OCI-LY7 (cell line): ENCODE data around the gene CSNK1G1. TPM values are rescaled to one million over a fixed set of nuclear protein-coding genes. Genes with fewer than 3 reads are reported as not detected.

Experiments used
- BruUV-seq: library from RNA; stranded (reverse); fragments of 400-500 nt; replicated peaks from 2 replicates; lab custom pipeline; 2021; lab: Mats Ljungman, UMichigan
- CTCF ChIA-PET: fragments of 300-600 bp; sonication (Branson Sonifier 250); formaldehyde crosslinking; loops from one replicate; lab custom pipeline; 2022; ENCODE audit warnings: antibody characterized with exemption; ENCODE audit not compliant: unreplicated experiment; lab: Charles Lee
- POLR2A ChIA-PET: fragments of 300-600 bp; sonication (Branson Sonifier 250); formaldehyde crosslinking; loops from one replicate; lab custom pipeline; 2022; ENCODE audit warnings: antibody characterized with exemption; lab: Charles Lee
- DNase-seq: peaks from one replicate; pipeline ENCODE4 v3.0.0-alpha.2; 2015; ENCODE audit warnings: low spot score
- H2AFZ ChIP-seq: fragments of 200-600 bp; sonication (generic), shearing (Covaris generic); 2 replicates; pipeline ENCODE4 v1.6.1; 2014; ENCODE audit warnings: mild to moderate bottlenecking, antibody characterized with exemption, low read length, moderate library complexity
- H3K27ac ChIP-seq: fragments of 200-600 bp; sonication (generic); 2 replicates; pipeline ENCODE4 v1.5.1; 2014; ENCODE audit warnings: mixed run types, low read depth, mild to moderate bottlenecking, moderate library complexity, low read length, inconsistent platforms; ENCODE audit not compliant: poor library complexity, severe bottlenecking
- H3K36me3 ChIP-seq: fragments of 200-600 bp; sonication (generic); 2 replicates; pipeline ENCODE4 v1.6.1; 2014; ENCODE audit warnings: mild to moderate bottlenecking, antibody characterized with exemption, low read length, moderate library complexity, mixed read lengths; ENCODE audit not compliant: insufficient read depth
- H3K4me1 ChIP-seq: fragments of 200-600 bp; sonication (generic); 2 replicates; pipeline ENCODE4 v1.5.1; 2014; ENCODE audit warnings: mild to moderate bottlenecking, low read length; ENCODE audit not compliant: insufficient read depth, poor library complexity, severe bottlenecking
- H3K4me2 ChIP-seq: fragments of 200-600 bp; sonication (generic); 2 replicates; pipeline ENCODE4 v1.6.1; 2014; ENCODE audit warnings: mild to moderate bottlenecking, low read length
- H3K4me3 ChIP-seq: fragments of 200-600 bp; sonication (generic); 2 replicates; pipeline ENCODE4 v1.5.1; 2014; ENCODE audit warnings: mild to moderate bottlenecking, low read depth, low read length; ENCODE audit not compliant: poor library complexity, severe bottlenecking
- H3K79me2 ChIP-seq: fragments of 200-600 bp; sonication (generic); 2 replicates; pipeline ENCODE4 v1.6.1; 2016; ENCODE audit warnings: low read depth, mild to moderate bottlenecking, low read length, moderate library complexity, mixed read lengths; ENCODE audit not compliant: insufficient read depth
- H3K9me2 ChIP-seq: fragments of 200-600 bp; sonication (generic); 2 replicates; pipeline ENCODE4 v1.6.1; 2016; ENCODE audit warnings: mild to moderate bottlenecking, low read length, mixed read lengths; ENCODE audit not compliant: insufficient read depth
- H3K9me3 ChIP-seq: fragments of 200-600 bp; sonication (generic); 2 replicates; pipeline ENCODE4 v1.6.1; 2014; ENCODE audit warnings: mild to moderate bottlenecking, mixed run types, low read length, mixed read lengths
- H4K20me1 ChIP-seq: fragments of 200-600 bp; sonication (generic); 2 replicates; pipeline ENCODE4 v1.6.1; 2014; ENCODE audit warnings: mild to moderate bottlenecking, antibody characterized with exemption, low read length, moderate library complexity, mixed read lengths; ENCODE audit not compliant: insufficient read depth
- EZH2phosphoT487 ChIP-seq: fragments of 200-600 bp; sonication (generic); IDR thresholded peaks from 2 replicates; pipeline ENCODE4 v1.6.1; 2018; ENCODE audit warnings: low read depth, borderline replicate concordance, mild to moderate bottlenecking, mixed run types, antibody characterized with exemption, low read length, moderate library complexity, mixed read lengths
- intact Hi-C: fragments of 100-400 bp; cut with micrococcal nuclease; formaldehyde crosslinking; loops from one replicate; pipeline ENCODE4 v1.10.0; 2022; ENCODE audit not compliant: unreplicated experiment
- total RNA-seq, 2 experiments: library from RNA; depleted of rRNA in 1 of 2; stranded (reverse); fragments of >200 nt in 1 of 2; shearing (Covaris generic) in 1 of 2; gene quantifications; 2 replicates each; pipeline ENCODE4 v1.2.3, GENCODE V29; 2014 to 2022
- TF ChIP-seq, protein P1 (sequence below): fragments of 200-600 bp; sonication (generic); conservative IDR thresholded peaks from 2 replicates; pipeline ENCODE4 v1.5.1; 2014; ENCODE audit warnings: mild to moderate bottlenecking, antibody characterized with exemption, low read length, moderate library complexity, mixed read lengths

Gene CSNK1G1
- total RNA-seq, 2 experiments from 2014 or later, result 8.8 to 14.1 TPM

DNA sequence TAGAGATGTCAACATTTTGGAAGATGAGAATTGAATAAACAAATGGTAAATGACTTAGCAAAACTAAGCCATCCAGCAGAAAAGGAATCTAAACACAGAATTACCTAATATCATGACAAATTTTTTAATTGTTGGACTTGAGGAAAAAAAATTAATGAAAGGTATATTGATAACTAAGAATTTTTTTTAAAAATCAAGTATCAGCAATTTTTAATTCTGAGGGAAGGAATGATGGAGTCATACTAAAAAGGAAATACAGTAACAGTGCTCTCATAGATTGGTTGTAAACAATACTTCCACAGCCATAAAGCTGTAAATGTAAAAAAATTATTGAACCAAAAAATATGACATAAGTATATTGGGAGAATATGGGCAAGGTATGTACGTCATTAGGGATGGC lies 68.0 kb downstream of the CSNK1G1 start:
- ChIA-PET POLR2A (no interaction called here), CTCF (no interaction called here)
- intact Hi-C loops, result no loop called here
- no peaks in the 10 kb centered on the region for H3K9me3 ChIP-seq
- no peaks in the 10 kb centered on the region for H3K4me1 ChIP-seq
- H3K4me3 ChIP-seq, result no peak overlapping the region
- no peak overlapping the region for H3K4me2 ChIP-seq
- no peaks in the 10 kb centered on the region for H3K36me3 ChIP-seq
- no TSS peak for BruUV-seq
- TF ChIP-seq, protein P1, sequence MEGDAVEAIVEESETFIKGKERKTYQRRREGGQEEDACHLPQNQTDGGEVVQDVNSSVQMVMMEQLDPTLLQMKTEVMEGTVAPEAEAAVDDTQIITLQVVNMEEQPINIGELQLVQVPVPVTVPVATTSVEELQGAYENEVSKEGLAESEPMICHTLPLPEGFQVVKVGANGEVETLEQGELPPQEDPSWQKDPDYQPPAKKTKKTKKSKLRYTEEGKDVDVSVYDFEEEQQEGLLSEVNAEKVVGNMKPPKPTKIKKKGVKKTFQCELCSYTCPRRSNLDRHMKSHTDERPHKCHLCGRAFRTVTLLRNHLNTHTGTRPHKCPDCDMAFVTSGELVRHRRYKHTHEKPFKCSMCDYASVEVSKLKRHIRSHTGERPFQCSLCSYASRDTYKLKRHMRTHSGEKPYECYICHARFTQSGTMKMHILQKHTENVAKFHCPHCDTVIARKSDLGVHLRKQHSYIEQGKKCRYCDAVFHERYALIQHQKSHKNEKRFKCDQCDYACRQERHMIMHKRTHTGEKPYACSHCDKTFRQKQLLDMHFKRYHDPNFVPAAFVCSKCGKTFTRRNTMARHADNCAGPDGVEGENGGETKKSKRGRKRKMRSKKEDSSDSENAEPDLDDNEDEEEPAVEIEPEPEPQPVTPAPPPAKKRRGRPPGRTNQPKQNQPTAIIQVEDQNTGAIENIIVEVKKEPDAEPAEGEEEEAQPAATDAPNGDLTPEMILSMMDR, result no peak
- no peak for TF ChIP-seq EZH2phosphoT487
- DNase-seq, result no peak
- peaks cover 12% of the 10 kb centered on the region; the same call in 1 of the 2 replicates for H3K79me2 ChIP-seq
- peaks cover 5% of the 10 kb centered on the region; the same call in 1 of the 2 replicates for H4K20me1 ChIP-seq
- H3K9me2 ChIP-seq, result no peaks in the 10 kb centered on the region
- no peak overlapping the region for H3K27ac ChIP-seq
- no peak overlapping the region for H2AFZ ChIP-seq

DNA sequence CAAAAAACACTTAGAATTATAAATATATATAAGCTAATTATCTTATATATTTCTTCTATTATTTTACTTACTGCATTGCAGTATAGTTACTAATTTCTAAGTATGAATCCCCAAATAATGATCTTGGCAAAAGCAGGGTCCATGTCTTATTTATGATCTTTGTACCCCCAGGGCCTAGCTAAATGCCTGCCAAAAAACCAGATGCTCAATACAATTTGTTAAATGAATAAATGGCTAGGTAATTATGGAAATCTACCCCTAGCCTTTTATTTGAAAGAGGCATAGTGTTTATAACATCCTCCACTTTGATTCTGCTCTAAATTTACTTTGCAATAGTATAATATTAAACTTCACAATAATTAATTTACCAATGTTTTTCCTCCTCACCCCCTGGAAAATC lies 69.5 kb downstream of the CSNK1G1 start:
- Histone ChIP-seq H3K4me3 (no peak overlapping the region), H3K4me1 (no peaks in the 10 kb centered on the region), H3K9me3 (no peaks in the 10 kb centered on the region), H3K27ac (no peak overlapping the region), H2AFZ (no peak overlapping the region), H3K79me2 (peaks cover 12% of the 10 kb centered on the region; the same call in 1 of the 2 replicates), H3K9me2 (no peaks in the 10 kb centered on the region), H3K36me3 (no peaks in the 10 kb centered on the region), H4K20me1 (peaks cover 5% of the 10 kb centered on the region; the same call in 1 of the 2 replicates), H3K4me2 (no peak overlapping the region)
- ChIA-PET CTCF (no interaction called here), POLR2A (interaction anchor here (0.6 kb wide), 1 partner anchor 17 kb away, joined by 3 read pairs; no protein-coding TSS in a partner anchor)
- TF ChIP-seq EZH2phosphoT487, result no peak
- TF ChIP-seq, protein P1, result no peak
- no TSS peak for BruUV-seq
- intact Hi-C loops, result no loop called here
- DNase-seq, result no peak

DNA sequence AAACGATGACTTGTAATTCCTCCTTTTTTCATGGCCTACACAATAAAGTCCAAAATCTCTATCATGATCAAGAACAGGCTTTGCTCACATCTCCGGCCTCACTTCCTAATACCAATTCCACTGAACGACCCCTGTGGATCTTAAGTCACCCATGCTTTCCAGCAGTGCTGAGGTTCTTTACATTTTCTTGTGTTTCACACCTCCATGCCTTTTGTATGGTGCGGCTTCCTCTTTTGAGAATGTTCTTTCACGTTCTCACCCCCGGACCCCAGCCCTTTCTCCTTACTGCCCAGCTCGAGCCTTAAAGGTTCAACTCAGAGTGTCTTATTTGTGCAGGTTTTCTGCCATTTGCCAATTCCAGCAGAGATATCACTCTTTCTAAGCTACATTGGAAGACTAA lies 70.1 kb downstream of the CSNK1G1 start:
- Histone ChIP-seq H3K9me3 (no peaks in the 10 kb centered on the region), H3K4me2 (no peak overlapping the region), H3K27ac (no peak overlapping the region), H3K79me2 (peaks cover 12% of the 10 kb centered on the region; the same call in 1 of the 2 replicates), H2AFZ (no peak overlapping the region), H3K36me3 (no peaks in the 10 kb centered on the region), H4K20me1 (peaks cover 5% of the 10 kb centered on the region; the same call in 1 of the 2 replicates), H3K4me1 (no peaks in the 10 kb centered on the region), H3K9me2 (no peaks in the 10 kb centered on the region), H3K4me3 (no peak overlapping the region)
- TF ChIP-seq EZH2phosphoT487, result no peak
- TF ChIP-seq, protein P1, result no peak
- DNase-seq, result no peak
- POLR2A ChIA-PET, result interaction anchor here (0.7 kb wide), 2 partner anchors 52 to 401 kb away, joined by 3 read pairs; no protein-coding TSS in a partner anchor
- CTCF ChIA-PET, result no interaction called here
- BruUV-seq, result no TSS peak
- intact Hi-C loops, result no loop called here
